Mesendoderm (in vitro differentiated cells): ENCODE data around the gene NOB1.
"Not testable (repeated sequence)": the region's sequence is repeated elsewhere in the genome, so short reads cannot be mapped to it uniquely, and the experiment has no call there.

Experiments used
- DNase-seq: peaks from one replicate; pipeline ENCODE4 v3.0.0; 2013
- H2AK5ac ChIP-seq: 2 replicates; pipeline ENCODE4 v1.6.1; 2013; ENCODE audit warnings: low read length, inconsistent platforms
- H2BK120ac ChIP-seq: 2 replicates; pipeline ENCODE4 v1.6.1; 2013; ENCODE audit warnings: low read depth, mild to moderate bottlenecking, low read length, moderate library complexity, mixed read lengths
- H2BK15ac ChIP-seq: replicated peaks from 2 replicates; pipeline ENCODE4 v1.6.1; 2013; ENCODE audit warnings: low read depth, mild to moderate bottlenecking, moderate library complexity
- H2BK5ac ChIP-seq: 2 replicates; pipeline ENCODE4 v1.6.1; 2013; ENCODE audit warnings: low read length, inconsistent platforms
- H3K18ac ChIP-seq: 2 replicates; pipeline ENCODE4 v1.6.1; 2013; ENCODE audit warnings: mild to moderate bottlenecking, low read length, mixed read lengths
- H3K23ac ChIP-seq: one replicate; pipeline ENCODE4 v1.6.1; 2013; ENCODE audit warnings: low read length
- H3K27ac ChIP-seq: 2 replicates; pipeline ENCODE4 v1.5.1; 2013; ENCODE audit warnings: low read depth, mild to moderate bottlenecking, inconsistent platforms, low read length, moderate library complexity
- H3K27me3 ChIP-seq: 2 replicates; pipeline ENCODE4 v1.6.1; 2013; ENCODE audit warnings: low read length, control low read depth, mild to moderate bottlenecking, inconsistent platforms; ENCODE audit not compliant: insufficient read depth, poor library complexity
- H3K36me3 ChIP-seq: 2 replicates; pipeline ENCODE4 v1.6.1; 2013; ENCODE audit warnings: low read length, inconsistent platforms; ENCODE audit not compliant: control insufficient read depth, insufficient read depth
- H3K4ac ChIP-seq: one replicate; pipeline ENCODE4 v1.6.1; 2013; ENCODE audit warnings: low read depth, mild to moderate bottlenecking, low read length, moderate library complexity
- H3K4me1 ChIP-seq: 2 replicates; pipeline ENCODE4 v1.6.1; 2013; ENCODE audit warnings: low read depth, low read length, inconsistent platforms; ENCODE audit not compliant: control insufficient read depth
- H3K4me2 ChIP-seq: 2 replicates; pipeline ENCODE4 v1.6.1; 2013; ENCODE audit warnings: low read length
- H3K4me3 ChIP-seq: 2 replicates; pipeline ENCODE4 v1.5.1; 2013; ENCODE audit warnings: mild to moderate bottlenecking, low read length
- H3K56ac ChIP-seq: one replicate; pipeline ENCODE4 v1.6.1; 2013; ENCODE audit warnings: low read length
- H3K79me1 ChIP-seq: 2 replicates; pipeline ENCODE4 v1.6.1; 2013; ENCODE audit warnings: low read length, inconsistent platforms
- H3K79me2 ChIP-seq: 2 replicates; pipeline ENCODE4 v1.6.1; 2013; ENCODE audit warnings: mild to moderate bottlenecking, low read length; ENCODE audit not compliant: control insufficient read depth, insufficient read depth
- H3K9ac ChIP-seq: 2 replicates; pipeline ENCODE4 v1.6.1; 2013; ENCODE audit warnings: low read length, inconsistent platforms
- H4K5ac ChIP-seq: one replicate; pipeline ENCODE4 v1.6.1; 2013; ENCODE audit warnings: low read length
- H4K8ac ChIP-seq: one replicate; pipeline ENCODE4 v1.6.1; 2013; ENCODE audit warnings: low read depth, mild to moderate bottlenecking, control low read depth, low read length, moderate library complexity
- WGBS: extraction: QIAGEN DNeasy Blood & Tissue Kit; methylation state at CpG from one replicate; pipeline ENCODE4 v1.1.7; 2013; ENCODE audit warnings: low lambda C conversion rate, missing lambda C conversion rate; ENCODE audit not compliant: insufficient coverage; ENCODE audit errors: extremely low coverage; 5-methylcytosine and 5-hydroxymethylcytosine counted together

NOB1 gene

GRCh38 chr16:69744363-69745231 is 10.1 kb downstream of the NOB1 start:
- Histone ChIP-seq H3K4me2 (no peak overlapping the region), H3K79me1 (peaks cover 6% of the 10 kb centered on the region), H2BK5ac (no peak overlapping the region), H3K18ac (no peak overlapping the region), H3K36me3 (peaks cover 38% of the 10 kb centered on the region), H3K23ac (no peak overlapping the region), H3K27ac (no peak overlapping the region), H3K4me3 (no peak overlapping the region), H3K9ac (no peak overlapping the region), H3K79me2 (no peaks in the 10 kb centered on the region), H2BK15ac (no peak overlapping the region), H2AK5ac (no peak overlapping the region), H3K56ac (no peak overlapping the region), H4K5ac (no peak overlapping the region), H3K4ac (no peak overlapping the region), H2BK120ac (no peak overlapping the region), H3K27me3 (no peaks in the 10 kb centered on the region), H4K8ac (no peak overlapping the region), H3K4me1 (no peaks in the 10 kb centered on the region)
- no CpG with 5 or more reads among the region's 35 CpGs for WGBS
- no peak for DNase-seq

DNA sequence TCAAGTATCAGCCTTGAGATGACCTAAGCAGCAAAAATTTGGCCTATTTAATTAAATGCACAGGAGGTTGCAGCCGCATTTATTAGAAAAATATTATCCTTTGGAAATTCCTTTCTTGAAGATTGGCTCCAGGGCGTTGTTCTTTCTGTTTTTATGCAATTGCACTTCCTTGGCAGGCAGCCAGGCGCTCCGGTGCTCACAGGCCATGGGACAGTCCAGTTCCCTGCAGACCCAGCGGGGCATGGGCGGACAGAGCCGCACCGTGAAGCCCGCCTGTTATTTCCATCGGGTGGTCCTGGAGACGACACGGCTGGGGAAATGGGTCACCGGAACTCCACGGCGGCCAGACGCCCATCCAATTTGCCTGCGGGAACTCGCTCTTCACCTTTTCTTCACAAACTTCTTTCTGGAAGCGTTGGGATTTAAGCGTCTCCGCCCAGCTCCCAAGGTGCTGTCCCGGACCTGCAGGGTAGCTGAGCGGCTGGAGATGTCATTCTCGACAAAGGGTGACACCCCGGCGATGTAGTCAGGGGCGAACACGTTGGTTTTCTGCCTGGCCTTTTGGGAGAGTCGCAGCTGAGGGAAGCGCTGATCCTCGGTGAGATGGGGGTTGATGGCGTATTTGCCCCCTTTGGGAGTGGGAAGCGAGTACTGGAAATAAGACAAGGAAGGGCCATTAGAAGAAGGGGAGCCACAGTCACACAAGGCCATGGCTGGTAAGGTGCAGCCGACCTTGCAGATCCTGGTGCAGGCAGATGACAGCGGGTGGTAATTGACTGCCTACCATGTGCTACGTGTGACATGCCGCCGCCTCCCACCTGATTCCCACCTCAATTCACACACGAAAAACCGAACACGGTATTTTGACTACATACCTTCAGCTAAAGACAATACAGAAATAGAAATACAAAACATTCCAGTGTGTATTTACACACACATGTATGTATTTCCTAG is 12.5 kb downstream of the NOB1 start:
- H4K8ac ChIP-seq: no peak overlapping the region
- no peaks in the 10 kb centered on the region for H3K27me3 ChIP-seq
- no peak overlapping the region for H3K9ac ChIP-seq
- no peak overlapping the region for H3K4me2 ChIP-seq
- H3K18ac ChIP-seq: no peak overlapping the region
- H3K36me3 ChIP-seq: peaks cover 30% of the 10 kb centered on the region
- no peak overlapping the region for H3K4ac ChIP-seq
- no peaks in the 10 kb centered on the region for H3K79me2 ChIP-seq
- H3K23ac ChIP-seq: no peak overlapping the region
- no peak overlapping the region for H3K27ac ChIP-seq
- H2BK15ac ChIP-seq: no peak overlapping the region
- no peak overlapping the region for H3K56ac ChIP-seq
- DNase-seq: no peak
- H3K79me1 ChIP-seq: peaks cover 6% of the 10 kb centered on the region
- no CpG with 5 or more reads among the region's 41 CpGs for WGBS
- H2BK5ac ChIP-seq: no peak overlapping the region
- H2BK120ac ChIP-seq: no peak overlapping the region
- no peak overlapping the region for H2AK5ac ChIP-seq
- H4K5ac ChIP-seq: no peak overlapping the region
- no peaks in the 10 kb centered on the region for H3K4me1 ChIP-seq
- no peak overlapping the region for H3K4me3 ChIP-seq

- no peak overlapping the region for H2BK120ac ChIP-seq
- no peak overlapping the region for H3K4me2 ChIP-seq
- no peak overlapping the region for H3K9ac ChIP-seq
- no peak overlapping the region for H3K4ac ChIP-seq
- no peaks in the 10 kb centered on the region for H3K79me2 ChIP-seq
- H3K18ac ChIP-seq: no peak overlapping the region
- H2BK5ac ChIP-seq: no peak overlapping the region
- no peak overlapping the region for H3K56ac ChIP-seq
- no peaks in the 10 kb centered on the region for H3K27me3 ChIP-seq
- no peak overlapping the region for H3K23ac ChIP-seq
- no peak overlapping the region for H3K4me3 ChIP-seq
- H3K36me3 ChIP-seq: peaks cover 30% of the 10 kb centered on the region
- WGBS: no CpG with 5 or more reads among the region's 8 CpGs
- no peak for DNase-seq
- no peak overlapping the region for H4K5ac ChIP-seq
- no peak overlapping the region for H4K8ac ChIP-seq
- H3K4me1 ChIP-seq: no peaks in the 10 kb centered on the region
- peaks cover 6% of the 10 kb centered on the region for H3K79me1 ChIP-seq
- H2BK15ac ChIP-seq: no peak overlapping the region
- H3K27ac ChIP-seq: no peak overlapping the region
- no peak overlapping the region for H2AK5ac ChIP-seq
These were observed 13.2 kb downstream of the NOB1 start for GRCh38 chr16:69741519-69741918.

- Histone ChIP-seq H3K4me1 (no peaks in the 10 kb centered on the region), H4K5ac (no peak overlapping the region), H3K9ac (no peak overlapping the region), H3K36me3 (no peaks in the 10 kb centered on the region), H2BK120ac (no peak overlapping the region), H3K18ac (no peak overlapping the region), H4K8ac (no peak overlapping the region), H2BK5ac (no peak overlapping the region), H3K4me2 (no peak overlapping the region), H3K79me2 (no peaks in the 10 kb centered on the region), H3K79me1 (no peaks in the 10 kb centered on the region), H3K56ac (no peak overlapping the region), H3K4me3 (no peak overlapping the region), H2AK5ac (no peak overlapping the region), H3K27ac (no peak overlapping the region), H3K23ac (no peak overlapping the region), H2BK15ac (no peak overlapping the region), H3K27me3 (no peaks in the 10 kb centered on the region), H3K4ac (no peak overlapping the region)
- DNase-seq: no peak
- WGBS: no CpG with 5 or more reads among the region's 6 CpGs
These were observed 22.6 kb downstream of the NOB1 start for GRCh38 chr16:69732101-69732500.

DNA sequence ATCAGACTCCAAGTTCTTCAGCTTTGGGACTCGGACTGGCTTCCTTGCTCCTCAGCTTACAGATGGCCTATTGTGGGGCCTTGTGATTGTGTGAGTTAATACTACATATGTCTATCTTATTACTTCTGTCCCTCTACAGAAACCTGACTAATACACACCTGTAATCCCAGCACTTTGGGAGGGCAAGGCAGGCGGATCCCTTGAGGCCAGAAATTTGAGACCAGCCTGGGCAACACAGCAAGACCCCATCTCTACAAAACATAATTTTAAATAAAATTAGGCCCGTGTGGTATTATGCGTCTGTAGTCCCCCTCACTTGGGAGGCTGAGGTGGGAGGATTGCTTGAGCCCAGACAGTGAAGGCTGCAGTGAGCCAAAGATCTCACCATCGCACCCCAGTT is 23.4 kb downstream of the NOB1 start:
- not testable (repeated sequence) for H3K23ac ChIP-seq, H3K4me3 ChIP-seq, H2BK15ac ChIP-seq, H4K5ac ChIP-seq, H3K27me3 ChIP-seq, H3K9ac ChIP-seq, H3K4me1 ChIP-seq, H4K8ac ChIP-seq, DNase-seq, H3K4me2 ChIP-seq, H3K27ac ChIP-seq, H3K36me3 ChIP-seq, H3K18ac ChIP-seq, H2AK5ac ChIP-seq, H3K79me1 ChIP-seq, H3K56ac ChIP-seq, H3K79me2 ChIP-seq, H2BK120ac ChIP-seq, H2BK5ac ChIP-seq, H3K4ac ChIP-seq
- WGBS: no CpG with 5 or more reads among the region's 5 CpGs
